ENCODE results near the gene BRPF1.

DNA sequence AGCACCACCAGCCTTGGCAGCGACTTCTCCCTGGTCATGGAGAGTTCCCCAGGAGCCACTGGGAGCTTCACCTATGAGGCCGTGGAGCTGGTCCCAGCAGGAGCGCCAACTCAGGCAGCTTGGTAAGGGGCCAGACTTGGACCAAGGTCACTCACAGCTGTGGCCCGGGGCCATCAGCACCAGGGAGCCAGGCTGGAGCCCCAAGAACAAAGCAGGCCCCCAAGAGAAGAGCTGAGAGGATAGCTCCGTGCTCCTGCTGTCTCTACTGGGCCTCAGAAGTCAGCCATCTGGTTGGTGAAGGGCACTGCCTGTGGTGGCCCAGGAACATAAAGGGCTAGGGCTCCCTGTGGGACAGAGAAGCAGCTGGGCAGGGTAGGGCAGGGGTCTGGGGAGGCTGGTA lies 42.6 kb upstream of the BRPF1 start:
- TF ChIP-seq REST (IDR thresholded peaks at IDR 0.05; ENCODE audit: insufficient replicate concordance, low read depth) (no peak), POLR2AphosphoS5 (IDR thresholded peaks at IDR 0.05; ENCODE audit: low read depth) (no peak), GABPA (IDR thresholded peaks at IDR 0.05; ENCODE audit: low read depth) (no peak), SPI1 (IDR thresholded peaks at IDR 0.05; ENCODE audit: borderline replicate concordance, low read depth) (no peak)
- TF ChIP-seq, protein P1, sequence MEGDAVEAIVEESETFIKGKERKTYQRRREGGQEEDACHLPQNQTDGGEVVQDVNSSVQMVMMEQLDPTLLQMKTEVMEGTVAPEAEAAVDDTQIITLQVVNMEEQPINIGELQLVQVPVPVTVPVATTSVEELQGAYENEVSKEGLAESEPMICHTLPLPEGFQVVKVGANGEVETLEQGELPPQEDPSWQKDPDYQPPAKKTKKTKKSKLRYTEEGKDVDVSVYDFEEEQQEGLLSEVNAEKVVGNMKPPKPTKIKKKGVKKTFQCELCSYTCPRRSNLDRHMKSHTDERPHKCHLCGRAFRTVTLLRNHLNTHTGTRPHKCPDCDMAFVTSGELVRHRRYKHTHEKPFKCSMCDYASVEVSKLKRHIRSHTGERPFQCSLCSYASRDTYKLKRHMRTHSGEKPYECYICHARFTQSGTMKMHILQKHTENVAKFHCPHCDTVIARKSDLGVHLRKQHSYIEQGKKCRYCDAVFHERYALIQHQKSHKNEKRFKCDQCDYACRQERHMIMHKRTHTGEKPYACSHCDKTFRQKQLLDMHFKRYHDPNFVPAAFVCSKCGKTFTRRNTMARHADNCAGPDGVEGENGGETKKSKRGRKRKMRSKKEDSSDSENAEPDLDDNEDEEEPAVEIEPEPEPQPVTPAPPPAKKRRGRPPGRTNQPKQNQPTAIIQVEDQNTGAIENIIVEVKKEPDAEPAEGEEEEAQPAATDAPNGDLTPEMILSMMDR (IDR thresholded peaks at IDR 0.05; ENCODE audit: insufficient read depth, low read length): no peak
